ENCODE results near the gene AFF4. TPM values are rescaled to one million over a fixed set of nuclear protein-coding genes. Genes with fewer than 3 reads are reported as not detected.
"Not testable (repeated sequence)": the region's sequence is repeated elsewhere in the genome, so short reads cannot be mapped to it uniquely, and the experiment has no call there.

The AFF4 gene
- 25.8 and 39.0 TPM in 2 replicates for total RNA-seq

GRCh38 chr5:132963171-132964104 lies at the start of gene AFF4:
Gene AFF4 (minus strand): TSS chr5:132963634. CDS start chr5:132937189, 26,445 bp downstream.
- TF ChIP-seq CTCF (IDR thresholded peaks at IDR 0.05; ENCODE audit: insufficient read depth, low read length, severe bottlenecking) = no peak
- Histone ChIP-seq H3K36me3 (ENCODE audit: control insufficient read depth, insufficient read depth, low read length) (no peaks in the 10 kb centered on the region), H3K27me3 (ENCODE audit: control insufficient read depth, insufficient read depth, low read length) (no peaks in the 10 kb centered on the region), H3K4me3 (ENCODE audit: low read depth, low read length) (peak within 1 kb of the TSS; percentile 88)
- DNase-seq (ENCODE audit: low read depth) (peak; percentile 84), FAIRE-seq (no peak)

- FAIRE-seq; DNase-seq (ENCODE audit: low read depth); H3K36me3 ChIP-seq (ENCODE audit: control insufficient read depth, insufficient read depth, low read length); H3K27me3 ChIP-seq (ENCODE audit: control insufficient read depth, insufficient read depth, low read length); H3K4me3 ChIP-seq (ENCODE audit: low read depth, low read length): not testable (repeated sequence)
Observed at GRCh38 chr5:133008455-133008854, 45.0 kb upstream of the AFF4 start.

GRCh38 chr5:133006653-133007052 lies 43.2 kb upstream of the AFF4 start:
- no peak for TF ChIP-seq CTCF (IDR thresholded peaks at IDR 0.05; ENCODE audit: insufficient read depth, low read length, severe bottlenecking)
- FAIRE-seq (no peak), DNase-seq (ENCODE audit: low read depth) (no peak)
- Histone ChIP-seq H3K36me3 (ENCODE audit: control insufficient read depth, insufficient read depth, low read length) (no peaks in the 10 kb centered on the region), H3K27me3 (ENCODE audit: control insufficient read depth, insufficient read depth, low read length) (no peaks in the 10 kb centered on the region), H3K4me3 (ENCODE audit: low read depth, low read length) (no peak overlapping the region)

- Histone ChIP-seq H3K27me3 (ENCODE audit: control insufficient read depth, insufficient read depth, low read length) (no peaks in the 10 kb centered on the region), H3K4me3 (ENCODE audit: low read depth, low read length) (no peak overlapping the region), H3K36me3 (ENCODE audit: control insufficient read depth, insufficient read depth, low read length) (no peaks in the 10 kb centered on the region)
- no peak for TF ChIP-seq CTCF (IDR thresholded peaks at IDR 0.05; ENCODE audit: insufficient read depth, low read length, severe bottlenecking)
- no peak for FAIRE-seq
- no peak for DNase-seq (ENCODE audit: low read depth)
Observed at GRCh38 chr5:132999246-132999645, 35.8 kb upstream of the AFF4 start.

GRCh38 chr5:132998556-132998955 lies 35.1 kb upstream of the AFF4 start:
- TF ChIP-seq CTCF (IDR thresholded peaks at IDR 0.05; ENCODE audit: insufficient read depth, low read length, severe bottlenecking) = no peak
- DNase-seq (ENCODE audit: low read depth) = no peak
- Histone ChIP-seq H3K36me3 (ENCODE audit: control insufficient read depth, insufficient read depth, low read length) (no peaks in the 10 kb centered on the region), H3K4me3 (ENCODE audit: low read depth, low read length) (no peak overlapping the region), H3K27me3 (ENCODE audit: control insufficient read depth, insufficient read depth, low read length) (no peaks in the 10 kb centered on the region)
- no peak for FAIRE-seq

GRCh38 chr5:132996307-132996706 lies 32.9 kb upstream of the AFF4 start:
- no peaks in the 10 kb centered on the region for H3K36me3 ChIP-seq (ENCODE audit: control insufficient read depth, insufficient read depth, low read length)
- TF ChIP-seq CTCF (IDR thresholded peaks at IDR 0.05; ENCODE audit: insufficient read depth, low read length, severe bottlenecking) = no peak
- no peaks in the 10 kb centered on the region for H3K27me3 ChIP-seq (ENCODE audit: control insufficient read depth, insufficient read depth, low read length)
- no peak overlapping the region for H3K4me3 ChIP-seq (ENCODE audit: low read depth, low read length)
- DNase-seq (ENCODE audit: low read depth) (no peak), FAIRE-seq (no peak)

Data from bronchial epithelial cell (primary cell).